Neural cell (in vitro differentiated cells): Measurements from ENCODE around the gene SLC26A11. TPM values are rescaled to one million over a fixed set of nuclear protein-coding genes. Genes with fewer than 3 reads are reported as not detected.
A peak's percentile ranks its signal among the peaks of the same experiment; 100 is the strongest.

Experiments
- H2AFZ ChIP-seq: fragments of 200-600, 300-800 bp; sonication (generic), shearing (Covaris generic); 2 replicates; pipeline ENCODE4 v1.6.0; 2014; ENCODE audit warnings: low read depth, mild to moderate bottlenecking, antibody characterized with exemption, low read length, moderate library complexity
- H3F3A ChIP-seq: fragments of 200-600 bp; shearing (Covaris generic); 2 replicates; pipeline ENCODE4 v1.6.1; 2016; ENCODE audit warnings: mild to moderate bottlenecking, moderate library complexity, mixed read lengths, antibody characterized with exemption, low read length; ENCODE audit not compliant: insufficient read depth, poor library complexity, severe bottlenecking
- H3K27ac ChIP-seq: fragments of 200-600, 300-800 bp; sonication (generic), shearing (Covaris generic); 2 replicates; pipeline ENCODE4 v1.5.1; 2014; ENCODE audit warnings: mild to moderate bottlenecking, low read length, moderate library complexity
- H3K27me3 ChIP-seq: fragments of 300-800, 200-600 bp; sonication (generic), shearing (Covaris generic); 2 replicates; pipeline ENCODE4 v1.6.0; 2014; ENCODE audit warnings: mild to moderate bottlenecking, low read depth, low read length, moderate library complexity; ENCODE audit not compliant: insufficient read depth
- H3K36me3 ChIP-seq: fragments of 300-800, 200-600 bp; sonication (generic), shearing (Covaris generic); 2 replicates; pipeline ENCODE4 v1.5.1; 2014; ENCODE audit warnings: mild to moderate bottlenecking, antibody characterized with exemption, low read length, moderate library complexity; ENCODE audit not compliant: insufficient read depth
- H3K4me2 ChIP-seq: fragments of 300-800, 200-600 bp; sonication (generic), shearing (Covaris generic); 2 replicates; pipeline ENCODE4 v1.6.0; 2014; ENCODE audit warnings: mild to moderate bottlenecking, low read length
- H3K4me3 ChIP-seq: fragments of 300-800, 200-600 bp; sonication (generic), shearing (Covaris generic); 2 replicates; pipeline ENCODE4 v1.5.1; 2014; ENCODE audit warnings: mild to moderate bottlenecking, low read length, moderate library complexity
- H3K79me2 ChIP-seq: fragments of 200-600 bp; shearing (Covaris generic); replicated peaks from 2 replicates; pipeline ENCODE4 v1.6.0; 2014; ENCODE audit warnings: mild to moderate bottlenecking, low read length, moderate library complexity; ENCODE audit not compliant: insufficient read depth
- H3K9ac ChIP-seq: fragments of 300-800, 200-600 bp; sonication (generic), shearing (Covaris generic); 2 replicates; pipeline ENCODE4 v1.6.1; 2016; ENCODE audit warnings: mild to moderate bottlenecking, low read length, mixed read lengths
- H3K9me2 ChIP-seq: fragments of 200-600 bp; shearing (Covaris generic); 2 replicates; pipeline ENCODE4 v1.6.1; 2016; ENCODE audit warnings: mild to moderate bottlenecking, low read length, mixed read lengths; ENCODE audit not compliant: insufficient read depth
- H3K9me3 ChIP-seq: fragments of 200-600, 300-800 bp; sonication (generic), shearing (Covaris generic); 2 replicates; pipeline ENCODE4 v1.6.1; 2016; ENCODE audit warnings: mild to moderate bottlenecking, mixed run types, low read length, moderate library complexity, mixed read lengths
- H4K20me1 ChIP-seq: fragments of 200-600 bp; shearing (Covaris generic); 2 replicates; pipeline ENCODE4 v1.6.1; 2016; ENCODE audit warnings: mild to moderate bottlenecking, mixed run types; ENCODE audit not compliant: insufficient read depth
- CTCF ChIP-seq: fragments of 450-650 bp; IDR thresholded peaks from 2 replicates; pipeline ENCODE4 v1.5.1; 2014; ENCODE audit warnings: antibody characterized with exemption, mild to moderate bottlenecking, moderate library complexity; ENCODE audit not compliant: poor library complexity, severe bottlenecking
- EP300 ChIP-seq: fragments of 450-650 bp; conservative IDR thresholded peaks from 2 replicates; pipeline ENCODE4 v1.6.1; 2014; ENCODE audit warnings: antibody characterized with exemption, mild to moderate bottlenecking, moderate library complexity; ENCODE audit not compliant: poor library complexity, severe bottlenecking
- EZH2 ChIP-seq: fragments of 200-600, 300-800 bp; shearing (Covaris generic), sonication (generic); IDR thresholded peaks from 2 replicates; pipeline ENCODE4 v1.6.1; 2014; ENCODE audit warnings: antibody characterized with exemption, low read length, borderline replicate concordance, mild to moderate bottlenecking; ENCODE audit not compliant: insufficient read depth, poor library complexity, severe bottlenecking
- MXI1 ChIP-seq: fragments of 450-650 bp; conservative IDR thresholded peaks from 2 replicates; pipeline ENCODE4 v1.6.1; 2014; ENCODE audit warnings: antibody characterized with exemption, mild to moderate bottlenecking; ENCODE audit not compliant: poor library complexity, severe bottlenecking
- POLR2AphosphoS5 ChIP-seq: IDR thresholded peaks from 2 replicates; pipeline ENCODE4 v1.6.1; 2012
- RAD21 ChIP-seq: fragments of 450-650 bp; conservative IDR thresholded peaks from 2 replicates; pipeline ENCODE4 v1.6.1; 2014; ENCODE audit warnings: antibody characterized with exemption, mild to moderate bottlenecking, moderate library complexity
- REST ChIP-seq: IDR thresholded peaks from 2 replicates; pipeline ENCODE4 v1.6.1; 2012; ENCODE audit warnings: borderline replicate concordance
- SMC3 ChIP-seq: fragments of 450-650 bp; conservative IDR thresholded peaks from 2 replicates; pipeline ENCODE4 v1.6.1; 2014; ENCODE audit warnings: antibody characterized with exemption, mild to moderate bottlenecking, moderate library complexity; ENCODE audit not compliant: poor library complexity
- TAF1 ChIP-seq: IDR thresholded peaks from 2 replicates; pipeline ENCODE4 v1.6.1; 2012; ENCODE audit warnings: low read depth
- polyA minus RNA-seq: library from RNA; depleted of rRNA, polyadenylated mRNA; stranded (reverse); fragments of >200 nt; gene quantifications from 2 replicates; pipeline ENCODE4 v1.2.3, GENCODE V29; 2014
- polyA plus RNA-seq: library from polyadenylated mRNA; depleted of rRNA; stranded (reverse); fragments of >200 nt; gene quantifications from 2 replicates; pipeline ENCODE4 v1.2.3, GENCODE V29; 2014

SLC26A11 gene
- polyA plus RNA-seq (18.6 and 31.1 TPM in 2 replicates), polyA minus RNA-seq (15.7 and 17.0 TPM in 2 replicates)

GRCh38 chr17:80220054-80220735 is at the start of gene SLC26A11, which contains the start of gene SGSH:
Gene SLC26A11, plus strand, starts transcription at chr17:80220427. Its CDS starts 1,134 bp downstream, at chr17:80221561.
Gene SGSH, minus strand, starts transcription at chr17:80220333. Its CDS starts 20 bp downstream, at chr17:80220313.
- no peaks in the 10 kb centered on the region for H3K79me2 ChIP-seq
- H4K20me1 ChIP-seq, result no peaks in the 10 kb centered on the region
- no peaks in the 10 kb centered on the region for H3K9me3 ChIP-seq
- H3K36me3 ChIP-seq, result no peaks in the 10 kb centered on the region
- H3K4me2 ChIP-seq, result peak within 1 kb of the TSS; percentile 82
- peak within 1 kb of the TSS; percentile 69 for H3K9ac ChIP-seq
- H3K9me2 ChIP-seq, result no peaks in the 10 kb centered on the region
- no peaks in the 10 kb centered on the region for H3K27me3 ChIP-seq
- peak within 1 kb of the TSS; percentile 85 for H3K4me3 ChIP-seq
- TF ChIP-seq RAD21 (peak; percentile 32), SMC3 (peak; percentile 29), MXI1 (peak; percentile 50), POLR2AphosphoS5 (peak; percentile 45), CTCF (no peak), EP300 (no peak), EZH2 (no peak), TAF1 (no peak), REST (no peak)
- H2AFZ ChIP-seq, result peak within 1 kb of the TSS; percentile 40
- H3K27ac ChIP-seq, result no peak within 1 kb of the TSS
- no peaks in the 10 kb centered on the region for H3F3A ChIP-seq

- Histone ChIP-seq H2AFZ (no peak overlapping the region), H3K27ac (no peak overlapping the region), H3K9me2 (no peaks in the 10 kb centered on the region), H3K79me2 (no peaks in the 10 kb centered on the region), H3F3A (no peaks in the 10 kb centered on the region), H3K9me3 (no peaks in the 10 kb centered on the region), H3K4me2 (no peak overlapping the region), H4K20me1 (no peaks in the 10 kb centered on the region), H3K9ac (no peak overlapping the region), H3K27me3 (no peaks in the 10 kb centered on the region), H3K4me3 (no peak overlapping the region), H3K36me3 (no peaks in the 10 kb centered on the region)
- TF ChIP-seq TAF1, result no peak
- TF ChIP-seq RAD21, result no peak
- TF ChIP-seq SMC3, result no peak
- TF ChIP-seq CTCF, result no peak
- TF ChIP-seq EP300, result no peak
- TF ChIP-seq MXI1, result no peak
- no peak for TF ChIP-seq REST
- TF ChIP-seq EZH2, result no peak
- TF ChIP-seq POLR2AphosphoS5, result no peak
Measured at GRCh38 chr17:80171681-80172080, 48.5 kb upstream of the SLC26A11 start.
